MM.1S (cell line): ENCODE data around the gene SURF1.

Experiments used
- DNase-seq: peaks from one replicate; pipeline ENCODE4 v3.0.0-alpha.2; 2015
- H2AFZ ChIP-seq: fragments of 300-600 bp; sonication (generic); 2 replicates; pipeline ENCODE4 v1.6.0; 2016; ENCODE audit warnings: antibody characterized with exemption, low read length
- H3F3A ChIP-seq: fragments of 300-600 bp; sonication (generic); 2 replicates; pipeline ENCODE4 v1.6.1; 2016; ENCODE audit warnings: mild to moderate bottlenecking, antibody characterized with exemption, low read length, moderate library complexity, mixed read lengths; ENCODE audit not compliant: insufficient read depth
- H3K27ac ChIP-seq: fragments of 300-600 bp; sonication (generic); 2 replicates; pipeline ENCODE4 v1.5.1; 2016; ENCODE audit warnings: mild to moderate bottlenecking, low read length
- H3K27me3 ChIP-seq: fragments of 300-600 bp; sonication (generic); replicated peaks from 2 replicates; pipeline ENCODE4 v1.6.0; 2016; ENCODE audit warnings: low read length; ENCODE audit not compliant: insufficient read depth
- H3K36me3 ChIP-seq: fragments of 300-600 bp; sonication (generic); replicated peaks from 2 replicates; pipeline ENCODE4 v1.6.1; 2016; ENCODE audit warnings: mild to moderate bottlenecking, low read length, mixed read lengths; ENCODE audit not compliant: insufficient read depth
- H3K4me1 ChIP-seq: fragments of 300-600 bp; sonication (generic); 2 replicates; pipeline ENCODE4 v1.6.1; 2016; ENCODE audit warnings: low read length, mixed read lengths
- H3K4me2 ChIP-seq: fragments of 300-600 bp; sonication (generic); 2 replicates; pipeline ENCODE4 v1.6.0; 2016; ENCODE audit warnings: low read depth, low read length
- H3K4me3 ChIP-seq: fragments of 300-600 bp; sonication (generic); 2 replicates; pipeline ENCODE4 v1.5.1; 2016; ENCODE audit warnings: low read length, mixed read lengths
- H3K79me2 ChIP-seq: fragments of 300-600 bp; sonication (generic); 2 replicates; pipeline ENCODE4 v1.6.1; 2016; ENCODE audit warnings: mixed run types, low read length, mixed read lengths
- H3K9ac ChIP-seq: fragments of 300-600 bp; sonication (generic); 2 replicates; pipeline ENCODE4 v1.6.1; 2016; ENCODE audit warnings: low read length, mixed read lengths
- H3K9me2 ChIP-seq: fragments of 300-600 bp; sonication (generic); replicated peaks from 2 replicates; pipeline ENCODE4 v1.6.1; 2016; ENCODE audit warnings: mild to moderate bottlenecking, low read length, mixed read lengths; ENCODE audit not compliant: insufficient read depth
- H3K9me3 ChIP-seq: fragments of 300-600 bp; sonication (generic); replicated peaks from 2 replicates; pipeline ENCODE4 v1.6.1; 2016; ENCODE audit warnings: mild to moderate bottlenecking, low read length, mixed read lengths; ENCODE audit not compliant: insufficient read depth
- H4K20me1 ChIP-seq: fragments of 300-600 bp; sonication (generic); 2 replicates; pipeline ENCODE4 v1.6.1; 2016; ENCODE audit warnings: mild to moderate bottlenecking, low read length, moderate library complexity, mixed read lengths; ENCODE audit not compliant: insufficient read depth
- EZH2 ChIP-seq: fragments of 300-600 bp; sonication (generic); optimal IDR thresholded peaks from 2 replicates; pipeline ENCODE3; 2017; ENCODE audit warnings: low read depth, mild to moderate bottlenecking, antibody characterized with exemption, low read length, mixed read lengths
- EZH2phosphoT487 ChIP-seq: fragments of 300-600 bp; sonication (generic); IDR thresholded peaks from 2 replicates; pipeline ENCODE4 v1.6.1; 2018; ENCODE audit warnings: antibody characterized with exemption, low read length
- TF ChIP-seq, protein P1 (sequence below): fragments of 300-600 bp; sonication (generic); IDR thresholded peaks from 2 replicates; pipeline ENCODE4 v1.5.1; 2016; ENCODE audit warnings: antibody characterized with exemption, low read length, mixed read lengths

Gene SURF1

DNA sequence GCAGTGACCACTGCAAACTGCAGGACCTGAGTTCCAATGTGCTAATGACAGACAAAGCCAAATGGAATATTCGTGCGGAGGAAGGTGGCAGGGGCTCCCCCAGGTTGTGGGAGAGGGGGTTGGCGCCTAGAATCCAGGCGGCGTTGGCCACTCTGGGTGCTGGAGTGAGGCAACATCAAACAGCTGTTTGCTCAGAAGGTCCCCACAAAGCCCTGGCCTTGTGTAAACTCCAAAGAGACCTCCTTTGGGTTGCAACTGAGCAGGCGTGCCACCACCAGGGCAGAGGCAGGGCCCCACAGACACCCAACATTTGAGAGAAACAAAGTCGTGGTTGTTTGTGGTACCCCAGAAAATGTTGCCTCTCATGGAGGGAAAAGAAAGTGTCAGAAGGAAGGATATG is 34.4 kb upstream of the SURF1 start:
- Histone ChIP-seq H3K4me2 (no peak overlapping the region), H3K4me1 (no peaks in the 10 kb centered on the region), H3K9me2 (no peaks in the 10 kb centered on the region), H3K27ac (no peak overlapping the region), H3K36me3 (no peaks in the 10 kb centered on the region), H3K27me3 (peaks cover 68% of the 10 kb centered on the region), H3K9me3 (no peaks in the 10 kb centered on the region), H3K4me3 (no peak overlapping the region), H4K20me1 (no peaks in the 10 kb centered on the region), H3K9ac (no peak overlapping the region), H2AFZ (no peak overlapping the region), H3F3A (no peaks in the 10 kb centered on the region), H3K79me2 (no peaks in the 10 kb centered on the region)
- no peak for DNase-seq
- TF ChIP-seq, protein P1, sequence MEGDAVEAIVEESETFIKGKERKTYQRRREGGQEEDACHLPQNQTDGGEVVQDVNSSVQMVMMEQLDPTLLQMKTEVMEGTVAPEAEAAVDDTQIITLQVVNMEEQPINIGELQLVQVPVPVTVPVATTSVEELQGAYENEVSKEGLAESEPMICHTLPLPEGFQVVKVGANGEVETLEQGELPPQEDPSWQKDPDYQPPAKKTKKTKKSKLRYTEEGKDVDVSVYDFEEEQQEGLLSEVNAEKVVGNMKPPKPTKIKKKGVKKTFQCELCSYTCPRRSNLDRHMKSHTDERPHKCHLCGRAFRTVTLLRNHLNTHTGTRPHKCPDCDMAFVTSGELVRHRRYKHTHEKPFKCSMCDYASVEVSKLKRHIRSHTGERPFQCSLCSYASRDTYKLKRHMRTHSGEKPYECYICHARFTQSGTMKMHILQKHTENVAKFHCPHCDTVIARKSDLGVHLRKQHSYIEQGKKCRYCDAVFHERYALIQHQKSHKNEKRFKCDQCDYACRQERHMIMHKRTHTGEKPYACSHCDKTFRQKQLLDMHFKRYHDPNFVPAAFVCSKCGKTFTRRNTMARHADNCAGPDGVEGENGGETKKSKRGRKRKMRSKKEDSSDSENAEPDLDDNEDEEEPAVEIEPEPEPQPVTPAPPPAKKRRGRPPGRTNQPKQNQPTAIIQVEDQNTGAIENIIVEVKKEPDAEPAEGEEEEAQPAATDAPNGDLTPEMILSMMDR = no peak
- TF ChIP-seq EZH2phosphoT487 (no peak), EZH2 (no peak)

DNA sequence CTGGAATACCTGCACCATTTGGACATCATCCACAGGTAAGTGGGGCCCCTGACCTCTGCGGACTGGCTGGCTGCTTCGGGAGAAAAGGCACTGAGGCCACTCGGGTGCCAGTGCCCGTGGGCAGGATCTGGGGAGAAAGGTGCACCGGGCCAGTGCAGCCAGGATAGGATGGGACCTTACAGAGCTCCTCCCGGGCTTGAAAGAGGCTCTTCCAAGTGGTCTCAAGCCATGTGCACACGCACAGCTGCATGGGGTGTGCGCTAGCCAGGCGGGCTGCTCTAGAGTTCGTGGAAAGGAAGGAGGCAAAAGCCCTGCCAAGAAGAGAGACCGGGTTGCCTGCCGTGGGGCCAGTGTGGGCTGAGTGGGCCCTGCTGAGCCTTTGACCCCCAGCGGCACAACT is 33.3 kb upstream of the SURF1 start:
- no peaks in the 10 kb centered on the region for H3K9me3 ChIP-seq
- no peaks in the 10 kb centered on the region for H3K79me2 ChIP-seq
- H3K9me2 ChIP-seq = no peaks in the 10 kb centered on the region
- no peaks in the 10 kb centered on the region for H4K20me1 ChIP-seq
- no peak overlapping the region for H3K4me3 ChIP-seq
- H3K4me1 ChIP-seq = no peaks in the 10 kb centered on the region
- H3K36me3 ChIP-seq = no peaks in the 10 kb centered on the region
- no peak overlapping the region for H3K4me2 ChIP-seq
- no peak overlapping the region for H2AFZ ChIP-seq
- TF ChIP-seq, protein P1 = no peak
- TF ChIP-seq EZH2 (no peak), EZH2phosphoT487 (no peak)
- H3F3A ChIP-seq = no peaks in the 10 kb centered on the region
- no peak overlapping the region for H3K9ac ChIP-seq
- DNase-seq = no peak
- H3K27ac ChIP-seq = no peak overlapping the region
- peaks cover 68% of the 10 kb centered on the region for H3K27me3 ChIP-seq

DNA sequence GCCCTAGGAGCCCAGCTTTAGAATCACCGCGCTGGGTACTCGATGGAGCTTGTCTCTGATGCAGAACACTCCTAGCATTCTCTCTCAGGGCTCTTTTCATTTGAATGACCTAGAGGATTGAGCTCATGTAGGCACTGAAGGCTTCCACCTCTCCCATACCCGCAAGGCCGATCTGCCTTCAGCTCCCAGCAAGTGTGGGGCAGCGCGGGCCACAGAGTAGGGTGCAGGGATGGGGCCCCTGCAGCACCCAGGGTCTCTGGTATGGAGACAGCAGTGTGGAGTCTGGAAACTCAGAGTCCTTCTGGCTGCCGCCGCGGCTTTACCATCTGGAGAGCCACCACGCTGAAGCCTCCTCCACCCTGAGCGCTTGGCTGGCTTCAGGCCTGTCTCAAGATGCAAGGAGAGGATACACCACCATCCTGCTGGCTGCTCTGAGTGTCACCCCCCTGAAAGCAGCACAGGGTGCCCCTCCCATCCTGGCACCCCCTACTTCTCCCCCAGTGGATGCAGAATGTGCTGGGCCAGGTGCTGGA is 32.8 kb upstream of the SURF1 start:
- H3F3A ChIP-seq = no peaks in the 10 kb centered on the region
- H4K20me1 ChIP-seq = no peaks in the 10 kb centered on the region
- no peak overlapping the region for H3K9ac ChIP-seq
- no peak for TF ChIP-seq EZH2
- no peak for TF ChIP-seq EZH2phosphoT487
- TF ChIP-seq, protein P1 = no peak
- H3K79me2 ChIP-seq = no peaks in the 10 kb centered on the region
- H3K4me1 ChIP-seq = no peaks in the 10 kb centered on the region
- H2AFZ ChIP-seq = no peak overlapping the region
- H3K36me3 ChIP-seq = no peaks in the 10 kb centered on the region
- no peaks in the 10 kb centered on the region for H3K9me2 ChIP-seq
- no peak overlapping the region for H3K27ac ChIP-seq
- no peak overlapping the region for H3K4me2 ChIP-seq
- no peak overlapping the region for H3K4me3 ChIP-seq
- DNase-seq = no peak
- peaks cover 65% of the 10 kb centered on the region for H3K27me3 ChIP-seq
- no peaks in the 10 kb centered on the region for H3K9me3 ChIP-seq
